Muscle layer of duodenum (tissue), 2 donors: ENCODE results near the gene FRMD5.

ENCODE experiments used
- H3K27ac ChIP-seq: one replicate; pipeline ENCODE4 v1.7.0; 2013; ENCODE audit warnings: mild to moderate bottlenecking, low read length
- H3K27me3 ChIP-seq: one replicate; pipeline ENCODE4 v1.7.0; 2013; ENCODE audit warnings: low read depth, mild to moderate bottlenecking, control low read depth, low read length
- H3K36me3 ChIP-seq, 2 donors: one replicate each; pipeline ENCODE4 v1.7.0; 2013; ENCODE audit warnings: low read length in 2 of 2, control low read depth in 1 of 2, mild to moderate bottlenecking in 1 of 2; ENCODE audit not compliant: insufficient read depth in 2 of 2, control insufficient read depth in 1 of 2
- H3K4me1 ChIP-seq, 2 donors: one replicate each; pipeline ENCODE4 v1.7.0; 2013; ENCODE audit warnings: low read length in 2 of 2, mild to moderate bottlenecking in 2 of 2, control low read depth in 1 of 2, moderate library complexity in 1 of 2; ENCODE audit not compliant: insufficient read depth in 2 of 2, control insufficient read depth in 1 of 2
- H3K4me3 ChIP-seq, 2 donors: one replicate each; pipeline ENCODE4 v1.7.0; 2013; ENCODE audit warnings: low read length in 2 of 2, low read depth in 1 of 2, mild to moderate bottlenecking in 1 of 2
- H3K9me3 ChIP-seq, 2 donors: one replicate each; pipeline ENCODE4 v1.7.0; 2013; ENCODE audit warnings: low read length in 2 of 2, control low read depth in 1 of 2, mild to moderate bottlenecking in 1 of 2; ENCODE audit not compliant: control insufficient read depth in 1 of 2
- donor health status: healthy.

The FRMD5 gene

GRCh38 chr15:43969802-43970375, 225.2 kb downstream of the FRMD5 start:
- no peaks in the 10 kb centered on the region for H3K36me3 ChIP-seq
- H3K9me3 ChIP-seq = no peaks in the 10 kb centered on the region
- H3K4me3 ChIP-seq = no peak overlapping the region
- H3K27me3 ChIP-seq = no peaks in the 10 kb centered on the region
- H3K27ac ChIP-seq = no peak overlapping the region
- peaks cover 0 to 6% of the 10 kb centered on the region in 2 donors for H3K4me1 ChIP-seq

GRCh38 chr15:43968551-43968950, 226.5 kb downstream of the FRMD5 start:
- H3K4me3 ChIP-seq = no peak overlapping the region
- no peaks in the 10 kb centered on the region for H3K9me3 ChIP-seq
- peaks cover 0 to 6% of the 10 kb centered on the region in 2 donors for H3K4me1 ChIP-seq
- no peaks in the 10 kb centered on the region for H3K27me3 ChIP-seq
- H3K36me3 ChIP-seq = no peaks in the 10 kb centered on the region
- no peak overlapping the region for H3K27ac ChIP-seq

- Histone ChIP-seq H3K36me3 (no peaks in the 10 kb centered on the region), H3K4me1 (peaks cover 0 to 6% of the 10 kb centered on the region in 2 donors), H3K27me3 (no peaks in the 10 kb centered on the region), H3K27ac (no peak overlapping the region), H3K4me3 (no peak overlapping the region), H3K9me3 (no peaks in the 10 kb centered on the region)
Measured at GRCh38 chr15:43966646-43967045, 228.4 kb downstream of the FRMD5 start.

GRCh38 chr15:43958861-43959330, 236.2 kb downstream of the FRMD5 start:
- Histone ChIP-seq H3K36me3 (no peaks in the 10 kb centered on the region), H3K4me1 (peaks cover 0 to 10% of the 10 kb centered on the region in 2 donors), H3K27me3 (no peaks in the 10 kb centered on the region), H3K9me3 (no peaks in the 10 kb centered on the region), H3K27ac (no peak overlapping the region), H3K4me3 (no peak overlapping the region)

- Histone ChIP-seq H3K27me3 (no peaks in the 10 kb centered on the region), H3K36me3 (no peaks in the 10 kb centered on the region)
Measured at GRCh38 chr15:43957724-43958123, 237.3 kb downstream of the FRMD5 start.

GRCh38 chr15:43955140-43955539, 239.9 kb downstream of the FRMD5 start:
- no peaks in the 10 kb centered on the region for H3K27me3 ChIP-seq
- H3K36me3 ChIP-seq = no peaks in the 10 kb centered on the region
- H3K4me1 ChIP-seq = peaks cover 0 to 10% of the 10 kb centered on the region in 2 donors
- H3K4me3 ChIP-seq = no peak overlapping the region
- no peak overlapping the region for H3K27ac ChIP-seq
- H3K9me3 ChIP-seq = no peaks in the 10 kb centered on the region

More at GRCh38 chr15:43957724-43958123, 237.3 kb downstream of the FRMD5 start:
- H3K4me1 ChIP-seq = peaks cover 0 to 10% of the 10 kb centered on the region in 2 donors
- no peaks in the 10 kb centered on the region for H3K9me3 ChIP-seq
- no peak overlapping the region for H3K27ac ChIP-seq
- H3K4me3 ChIP-seq = no peak overlapping the region

- Histone ChIP-seq H3K27ac (no peak overlapping the region), H3K4me1 (peaks cover 0 to 9% of the 10 kb centered on the region in 2 donors), H3K27me3 (no peaks in the 10 kb centered on the region), H3K36me3 (no peaks in the 10 kb centered on the region), H3K9me3 (no peaks in the 10 kb centered on the region), H3K4me3 (no peak overlapping the region)
Measured at GRCh38 chr15:43954181-43954621, 240.9 kb downstream of the FRMD5 start.

- Histone ChIP-seq H3K27me3 (no peaks in the 10 kb centered on the region), H3K4me1 (peaks cover 0 to 1% of the 10 kb centered on the region in 2 donors), H3K9me3 (no peaks in the 10 kb centered on the region), H3K27ac (no peak overlapping the region), H3K36me3 (no peaks in the 10 kb centered on the region), H3K4me3 (no peak overlapping the region)
Measured at GRCh38 chr15:43953402-43953801, 241.7 kb downstream of the FRMD5 start.

- Histone ChIP-seq H3K4me1 (no peaks in the 10 kb centered on the region), H3K4me3 (no peak overlapping the region), H3K27me3 (no peaks in the 10 kb centered on the region), H3K36me3 (no peaks in the 10 kb centered on the region), H3K9me3 (no peaks in the 10 kb centered on the region), H3K27ac (no peak overlapping the region)
Measured at GRCh38 chr15:43950531-43950930, 244.5 kb downstream of the FRMD5 start.

GRCh38 chr15:43948691-43949325, 246.3 kb downstream of the FRMD5 start:
- Histone ChIP-seq H3K27ac (no peak overlapping the region), H3K36me3 (no peaks in the 10 kb centered on the region), H3K27me3 (no peaks in the 10 kb centered on the region), H3K9me3 (no peaks in the 10 kb centered on the region), H3K4me3 (no peak overlapping the region), H3K4me1 (no peaks in the 10 kb centered on the region)

- Histone ChIP-seq H3K4me3 (no peak overlapping the region), H3K27me3 (no peaks in the 10 kb centered on the region), H3K4me1 (no peaks in the 10 kb centered on the region), H3K27ac (no peak overlapping the region), H3K36me3 (no peaks in the 10 kb centered on the region), H3K9me3 (no peaks in the 10 kb centered on the region)
Measured at GRCh38 chr15:43943511-43943910, 251.6 kb downstream of the FRMD5 start.
